Measurements from ENCODE around the gene SOX2. TPM values are rescaled to one million over a fixed set of nuclear protein-coding genes. Genes with fewer than 3 reads are reported as not detected.

The SOX2 gene
- polyA plus RNA-seq, 3 donors: not detected

DNA sequence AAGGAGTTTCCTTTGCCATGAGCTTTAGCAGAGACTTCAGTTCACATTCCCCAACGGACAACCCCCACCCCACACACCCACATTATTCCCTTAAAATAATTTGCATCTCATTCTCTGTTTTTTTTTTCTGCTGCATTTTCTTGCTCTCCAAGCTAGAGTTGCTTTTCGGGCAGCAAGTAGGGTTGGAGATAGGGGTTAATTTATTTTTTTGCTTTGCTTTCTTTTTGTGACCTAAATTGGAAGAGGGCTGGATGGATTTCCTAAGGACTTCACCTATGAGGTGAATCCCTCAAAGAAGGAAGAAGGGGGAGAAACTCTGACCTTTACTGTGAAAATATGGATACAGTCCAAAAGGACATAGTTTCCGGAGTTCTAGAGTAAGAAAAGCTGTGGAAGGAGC lies 6.6 kb downstream of the SOX2 start:
- no CpG with 5 or more reads among the region's 3 CpGs for WGBS (ENCODE audit: insufficient coverage)
- H3K9ac ChIP-seq (ENCODE audit: insufficient read depth, low read length, poor library complexity, severe bottlenecking): no peak overlapping the region
- H3K4me1 Mint-ChIP-seq: no peaks in the 10 kb centered on the region
- H3K9me3 Mint-ChIP-seq: peaks cover 0 to 35% (median 28%) of the 10 kb centered on the region in 7 donors
- no peak overlapping the region for H3K27ac ChIP-seq (ENCODE audit: low read depth in 1 of 2, low read length in 2 of 2)
- no peak overlapping the region for H2AFZ ChIP-seq (ENCODE audit: insufficient read depth, low read depth, low read length, poor library complexity, severe bottlenecking)
- DNase-seq: no peak
- H3K27me3 ChIP-seq (ENCODE audit: control insufficient read depth in 2 of 2, insufficient read depth in 2 of 2, low read length in 2 of 2): peaks cover 100% of the 10 kb centered on the region in 2 donors
- intact Hi-C loops (cut with micrococcal nuclease): no loop called here
- no peaks in the 10 kb centered on the region for H3K36me3 ChIP-seq (replicated peaks in 1 of 2; ENCODE audit: control insufficient read depth in 1 of 2, insufficient read depth in 2 of 2, low read length in 2 of 2)
- no peak overlapping the region for H3K4me3 ChIP-seq (replicated peaks in 1 of 3; ENCODE audit: low read depth in 2 of 3, low read length in 3 of 3)
- no peaks in the 10 kb centered on the region for H3K79me2 ChIP-seq (ENCODE audit: insufficient read depth, low read length)
- H3K4me2 ChIP-seq (replicated peaks; ENCODE audit: extremely low read depth, low read length, poor library complexity, severe bottlenecking): no peak overlapping the region
- H3K9me3 ChIP-seq (replicated peaks in 1 of 2; ENCODE audit: control insufficient read depth in 1 of 2, insufficient read depth in 1 of 2, low read length in 2 of 2): peaks cover 9 to 51% of the 10 kb centered on the region in 2 donors
- peaks cover 0 to 9% of the 10 kb centered on the region in 2 donors for H3K36me3 Mint-ChIP-seq
- no peaks in the 10 kb centered on the region for H4K20me1 ChIP-seq (ENCODE audit: insufficient read depth, low read length)
- H3K27me3 Mint-ChIP-seq (ENCODE audit: low read depth in 3 of 3): peaks cover 99% of the 10 kb centered on the region in 3 donors
- H3K4me3 Mint-ChIP-seq: peak overlapping the region in 1 of 2 donors; percentile 66
- TF ChIP-seq, protein P1, sequence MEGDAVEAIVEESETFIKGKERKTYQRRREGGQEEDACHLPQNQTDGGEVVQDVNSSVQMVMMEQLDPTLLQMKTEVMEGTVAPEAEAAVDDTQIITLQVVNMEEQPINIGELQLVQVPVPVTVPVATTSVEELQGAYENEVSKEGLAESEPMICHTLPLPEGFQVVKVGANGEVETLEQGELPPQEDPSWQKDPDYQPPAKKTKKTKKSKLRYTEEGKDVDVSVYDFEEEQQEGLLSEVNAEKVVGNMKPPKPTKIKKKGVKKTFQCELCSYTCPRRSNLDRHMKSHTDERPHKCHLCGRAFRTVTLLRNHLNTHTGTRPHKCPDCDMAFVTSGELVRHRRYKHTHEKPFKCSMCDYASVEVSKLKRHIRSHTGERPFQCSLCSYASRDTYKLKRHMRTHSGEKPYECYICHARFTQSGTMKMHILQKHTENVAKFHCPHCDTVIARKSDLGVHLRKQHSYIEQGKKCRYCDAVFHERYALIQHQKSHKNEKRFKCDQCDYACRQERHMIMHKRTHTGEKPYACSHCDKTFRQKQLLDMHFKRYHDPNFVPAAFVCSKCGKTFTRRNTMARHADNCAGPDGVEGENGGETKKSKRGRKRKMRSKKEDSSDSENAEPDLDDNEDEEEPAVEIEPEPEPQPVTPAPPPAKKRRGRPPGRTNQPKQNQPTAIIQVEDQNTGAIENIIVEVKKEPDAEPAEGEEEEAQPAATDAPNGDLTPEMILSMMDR (IDR thresholded peaks at IDR 0.05): no peak
- H3K27ac Mint-ChIP-seq: no peak overlapping the region
- H3K4me1 ChIP-seq (ENCODE audit: control insufficient read depth in 1 of 2, insufficient read depth in 2 of 2, low read length in 2 of 2): no peaks in the 10 kb centered on the region

DNA sequence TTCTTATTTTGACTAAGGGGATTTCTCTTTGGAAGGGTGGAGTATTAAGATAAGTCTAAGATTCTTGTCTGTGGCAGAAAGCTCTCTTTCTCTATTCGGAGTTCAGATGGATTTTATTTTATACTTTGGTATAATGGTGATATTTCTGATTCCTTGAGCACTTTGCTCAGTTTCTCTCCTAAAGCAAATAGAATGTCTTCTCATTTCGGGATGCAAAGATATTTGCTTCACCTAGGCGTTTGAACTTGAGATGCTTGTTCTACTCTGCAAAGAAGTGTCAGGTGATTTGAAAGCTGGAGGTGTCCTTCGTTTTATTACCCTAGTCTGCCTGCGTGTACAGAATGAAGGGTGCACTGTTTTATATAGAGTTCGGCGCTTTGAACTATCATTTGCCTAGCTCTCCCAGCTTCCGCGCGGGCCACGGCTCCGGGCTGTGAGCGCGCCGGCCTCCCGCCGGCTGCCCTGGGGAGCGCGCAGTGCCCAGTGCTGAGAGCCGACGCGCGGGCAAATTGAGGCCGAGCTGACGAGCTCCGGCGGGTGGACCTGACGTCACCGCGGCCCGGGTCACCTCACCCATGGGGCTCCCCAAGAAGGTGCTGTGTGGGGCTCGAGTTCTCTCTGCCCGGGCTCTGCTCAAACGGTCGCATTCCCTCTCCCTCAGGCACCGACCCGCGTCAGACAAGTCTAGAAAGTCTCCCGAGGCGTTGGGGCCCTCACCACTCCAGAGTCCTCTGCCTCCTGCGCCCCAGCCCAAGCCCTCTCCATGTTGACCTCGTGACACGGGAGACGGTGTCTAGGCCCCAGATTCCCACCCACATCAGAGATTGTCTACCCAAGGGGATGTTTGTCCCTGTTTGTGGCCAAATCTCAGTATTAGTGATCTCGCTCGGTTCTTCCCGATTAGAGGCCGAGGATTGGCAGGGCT lies 7.5 kb downstream of the SOX2 start:
- DNase-seq: no peak
- no peaks in the 10 kb centered on the region for H3K4me1 Mint-ChIP-seq
- peaks cover under 1 to 13% of the 10 kb centered on the region in 2 donors for H3K36me3 Mint-ChIP-seq
- H4K20me1 ChIP-seq (ENCODE audit: insufficient read depth, low read length): no peaks in the 10 kb centered on the region
- peaks cover 0 to 41% (median 32%) of the 10 kb centered on the region in 7 donors for H3K9me3 Mint-ChIP-seq
- 3% methylated on average over 40 of the region's 48 CpGs for WGBS (ENCODE audit: insufficient coverage)
- no peak overlapping the region for H3K27ac Mint-ChIP-seq
- no peak overlapping the region for H2AFZ ChIP-seq (ENCODE audit: insufficient read depth, low read depth, low read length, poor library complexity, severe bottlenecking)
- H3K27ac ChIP-seq (ENCODE audit: low read depth in 1 of 2, low read length in 2 of 2): no peak overlapping the region
- no peak overlapping the region for H3K4me3 ChIP-seq (replicated peaks in 1 of 3; ENCODE audit: low read depth in 2 of 3, low read length in 3 of 3)
- intact Hi-C loops (cut with micrococcal nuclease): no loop called here
- peaks cover 100% of the 10 kb centered on the region in 2 donors for H3K27me3 ChIP-seq (ENCODE audit: control insufficient read depth in 2 of 2, insufficient read depth in 2 of 2, low read length in 2 of 2)
- no peaks in the 10 kb centered on the region for H3K36me3 ChIP-seq (replicated peaks in 1 of 2; ENCODE audit: control insufficient read depth in 1 of 2, insufficient read depth in 2 of 2, low read length in 2 of 2)
- H3K9ac ChIP-seq (ENCODE audit: insufficient read depth, low read length, poor library complexity, severe bottlenecking): no peak overlapping the region
- peaks cover 99% of the 10 kb centered on the region in 3 donors for H3K27me3 Mint-ChIP-seq (ENCODE audit: low read depth in 3 of 3)
- H3K4me2 ChIP-seq (replicated peaks; ENCODE audit: extremely low read depth, low read length, poor library complexity, severe bottlenecking): no peak overlapping the region
- no peaks in the 10 kb centered on the region for H3K4me1 ChIP-seq (ENCODE audit: control insufficient read depth in 1 of 2, insufficient read depth in 2 of 2, low read length in 2 of 2)
- TF ChIP-seq, protein P1 (IDR thresholded peaks at IDR 0.05): no peak
- no peaks in the 10 kb centered on the region for H3K79me2 ChIP-seq (ENCODE audit: insufficient read depth, low read length)
- peaks cover 9 to 60% of the 10 kb centered on the region in 2 donors for H3K9me3 ChIP-seq (replicated peaks in 1 of 2; ENCODE audit: control insufficient read depth in 1 of 2, insufficient read depth in 1 of 2, low read length in 2 of 2)
- H3K4me3 Mint-ChIP-seq: peak overlapping the region in 1 of 2 donors; percentile 83
